ENCODE measurements around the gene BRINP1.
A peak's percentile ranks its signal among the peaks of the same experiment; 100 is the strongest.

The BRINP1 gene, protein sequence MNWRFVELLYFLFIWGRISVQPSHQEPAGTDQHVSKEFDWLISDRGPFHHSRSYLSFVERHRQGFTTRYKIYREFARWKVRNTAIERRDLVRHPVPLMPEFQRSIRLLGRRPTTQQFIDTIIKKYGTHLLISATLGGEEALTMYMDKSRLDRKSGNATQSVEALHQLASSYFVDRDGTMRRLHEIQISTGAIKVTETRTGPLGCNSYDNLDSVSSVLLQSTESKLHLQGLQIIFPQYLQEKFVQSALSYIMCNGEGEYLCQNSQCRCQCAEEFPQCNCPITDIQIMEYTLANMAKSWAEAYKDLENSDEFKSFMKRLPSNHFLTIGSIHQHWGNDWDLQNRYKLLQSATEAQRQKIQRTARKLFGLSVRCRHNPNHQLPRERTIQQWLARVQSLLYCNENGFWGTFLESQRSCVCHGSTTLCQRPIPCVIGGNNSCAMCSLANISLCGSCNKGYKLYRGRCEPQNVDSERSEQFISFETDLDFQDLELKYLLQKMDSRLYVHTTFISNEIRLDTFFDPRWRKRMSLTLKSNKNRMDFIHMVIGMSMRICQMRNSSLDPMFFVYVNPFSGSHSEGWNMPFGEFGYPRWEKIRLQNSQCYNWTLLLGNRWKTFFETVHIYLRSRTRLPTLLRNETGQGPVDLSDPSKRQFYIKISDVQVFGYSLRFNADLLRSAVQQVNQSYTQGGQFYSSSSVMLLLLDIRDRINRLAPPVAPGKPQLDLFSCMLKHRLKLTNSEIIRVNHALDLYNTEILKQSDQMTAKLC

DNA sequence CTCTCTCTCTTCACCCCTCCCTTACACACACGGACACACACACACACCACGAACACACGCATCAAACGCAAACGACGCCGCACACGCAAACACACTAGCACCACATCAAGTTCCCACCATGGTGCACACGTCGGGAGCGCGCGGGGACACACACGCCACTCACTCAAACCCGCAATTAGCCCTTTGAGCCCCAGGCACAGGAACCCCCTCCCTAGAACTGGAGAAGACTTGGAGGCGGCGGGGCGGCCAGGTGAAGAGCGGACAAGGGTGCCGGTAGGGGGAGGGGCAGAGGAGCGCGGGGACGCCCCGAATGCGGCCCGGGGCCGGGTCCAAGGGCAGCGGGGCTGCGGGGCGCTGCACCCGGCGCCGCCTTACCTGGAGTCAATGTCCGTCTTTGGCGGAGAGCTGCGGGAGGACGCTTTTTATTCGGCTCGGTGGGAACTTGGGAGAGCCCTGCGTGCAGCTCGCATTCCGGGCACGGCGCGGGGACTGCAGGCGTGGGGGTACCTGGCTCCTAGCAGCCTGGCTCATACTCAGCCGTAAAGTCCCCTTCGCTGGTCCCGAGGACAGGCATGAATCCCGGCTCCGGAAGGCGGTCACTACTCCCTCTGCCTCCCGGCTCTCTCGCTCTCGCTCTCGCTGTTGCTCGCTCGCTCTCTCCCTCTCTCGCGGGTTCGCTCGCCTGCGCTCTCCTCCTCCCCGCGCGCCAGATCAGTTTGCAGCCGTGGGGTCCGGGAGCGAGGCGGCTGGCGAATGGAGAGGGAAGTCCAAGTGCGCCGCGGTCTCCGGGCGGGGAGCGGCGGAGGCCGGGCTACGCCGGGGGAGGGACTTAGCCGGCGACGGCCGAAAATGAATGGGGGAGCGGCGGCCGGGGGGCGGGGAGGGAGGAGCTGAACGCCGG, at the start of gene BRINP1:
TSS of gene BRINP1 (minus strand) at position 755 of the 901 bp plus-strand sequence. CDS start 56,080 bp downstream, outside the sequence.
- Histone ChIP-seq H3K36me3 (ENCODE audit: insufficient read depth, low read length) (no peaks in the 10 kb centered on the region), H3K9me3 (ENCODE audit: low read length) (no peaks in the 10 kb centered on the region), H3K27me3 (ENCODE audit: insufficient read depth, low read length) (peaks cover 45% of the 10 kb centered on the region), H3K4me1 (ENCODE audit: insufficient read depth, low read length) (peaks cover 4% of the 10 kb centered on the region), H3K4me3 (ENCODE audit: low read length) (peak within 1 kb of the TSS; percentile 39), H2AFZ (ENCODE audit: low read depth, low read length) (peak within 1 kb of the TSS; percentile 9)

- H3K36me3 ChIP-seq (ENCODE audit: insufficient read depth, low read length), result no peaks in the 10 kb centered on the region
- H3K4me3 ChIP-seq (ENCODE audit: low read length), result no peak overlapping the region
- no peak overlapping the region for H2AFZ ChIP-seq (ENCODE audit: low read depth, low read length)
- no peaks in the 10 kb centered on the region for H3K4me1 ChIP-seq (ENCODE audit: insufficient read depth, low read length)
- H3K9me3 ChIP-seq (ENCODE audit: low read length), result no peaks in the 10 kb centered on the region
- no peaks in the 10 kb centered on the region for H3K27me3 ChIP-seq (ENCODE audit: insufficient read depth, low read length)
Observed at GRCh38 chr9:119418721-119419120, 49.5 kb upstream of the BRINP1 start.

DNA sequence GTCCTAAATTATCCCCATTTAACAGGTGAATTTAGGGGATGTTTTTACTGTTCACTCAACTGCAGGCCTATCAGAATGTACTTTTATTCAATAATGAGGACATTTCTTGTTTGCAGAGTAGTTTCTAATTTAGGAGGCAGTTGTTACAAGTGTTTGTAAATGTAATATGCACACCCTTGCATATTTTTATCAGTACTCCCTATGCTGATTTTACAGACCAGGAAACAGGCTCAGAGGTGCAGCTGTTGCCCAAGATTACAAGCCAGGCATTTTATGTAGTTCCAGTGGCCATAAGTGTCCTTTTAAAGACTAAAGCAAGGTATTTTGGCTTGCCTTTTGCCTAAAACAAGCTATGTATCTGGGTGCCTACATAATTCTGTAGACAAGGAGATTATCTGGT, 47.6 kb upstream of the BRINP1 start:
- Histone ChIP-seq H3K36me3 (ENCODE audit: insufficient read depth, low read length) (no peaks in the 10 kb centered on the region), H3K4me1 (ENCODE audit: insufficient read depth, low read length) (no peaks in the 10 kb centered on the region), H3K4me3 (ENCODE audit: low read length) (no peak overlapping the region)

GRCh38 chr9:119412399-119412798, 43.2 kb upstream of the BRINP1 start:
- Histone ChIP-seq H3K36me3 (ENCODE audit: insufficient read depth, low read length) (no peaks in the 10 kb centered on the region), H2AFZ (ENCODE audit: low read depth, low read length) (no peak overlapping the region), H3K9me3 (ENCODE audit: low read length) (no peaks in the 10 kb centered on the region), H3K4me1 (ENCODE audit: insufficient read depth, low read length) (no peaks in the 10 kb centered on the region), H3K4me3 (ENCODE audit: low read length) (no peak overlapping the region), H3K27me3 (ENCODE audit: insufficient read depth, low read length) (no peaks in the 10 kb centered on the region)

More for the DNA sequence above, 47.6 kb upstream of the BRINP1 start:
- H3K27me3 ChIP-seq (ENCODE audit: insufficient read depth, low read length), result no peaks in the 10 kb centered on the region
- H3K9me3 ChIP-seq (ENCODE audit: low read length), result no peaks in the 10 kb centered on the region
- no peak overlapping the region for H2AFZ ChIP-seq (ENCODE audit: low read depth, low read length)

DNA sequence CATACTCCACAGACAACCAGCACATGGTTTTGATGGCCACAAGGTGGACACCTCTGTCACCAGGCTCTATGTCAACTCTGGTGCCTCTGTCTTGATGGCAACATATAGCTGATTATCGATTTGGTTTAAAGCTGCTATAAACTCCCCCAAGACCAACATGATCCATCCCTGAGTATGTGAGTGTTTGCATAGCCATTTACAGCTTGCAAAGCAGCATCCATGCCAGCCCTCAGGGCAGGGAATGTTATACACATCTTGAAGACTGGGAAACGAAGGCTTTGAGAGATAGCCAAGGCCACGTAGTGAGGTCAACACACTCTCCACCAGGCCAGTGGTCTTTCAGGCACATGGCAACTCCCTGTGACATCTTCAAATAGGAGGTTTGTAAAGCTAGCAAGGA, 40.3 kb upstream of the BRINP1 start:
- H3K4me3 ChIP-seq (ENCODE audit: low read length), result no peak overlapping the region
- no peaks in the 10 kb centered on the region for H3K36me3 ChIP-seq (ENCODE audit: insufficient read depth, low read length)
- H2AFZ ChIP-seq (ENCODE audit: low read depth, low read length), result no peak overlapping the region
- no peaks in the 10 kb centered on the region for H3K4me1 ChIP-seq (ENCODE audit: insufficient read depth, low read length)
- no peaks in the 10 kb centered on the region for H3K9me3 ChIP-seq (ENCODE audit: low read length)
- H3K27me3 ChIP-seq (ENCODE audit: insufficient read depth, low read length), result no peaks in the 10 kb centered on the region

DNA sequence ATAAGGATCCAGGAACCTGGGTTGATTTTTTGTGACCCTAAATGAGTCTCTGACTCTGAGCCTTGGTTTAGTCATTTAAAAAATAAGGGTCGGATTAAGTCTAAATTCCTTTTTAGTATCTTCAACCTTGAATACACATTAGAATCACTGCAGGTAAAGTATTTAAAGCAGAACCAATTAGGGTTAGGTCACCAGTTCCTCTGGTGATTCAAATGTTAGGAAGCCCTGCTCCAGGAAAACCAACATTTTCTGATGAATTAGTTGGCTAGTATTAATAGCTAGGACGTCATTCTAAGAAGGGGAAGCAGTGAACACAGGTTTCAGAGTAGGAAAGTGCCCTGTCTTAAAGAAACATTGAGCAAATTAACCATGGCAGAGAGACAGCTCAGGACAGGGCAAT, 31.4 kb upstream of the BRINP1 start:
- Histone ChIP-seq H3K27me3 (ENCODE audit: insufficient read depth, low read length) (no peaks in the 10 kb centered on the region), H3K9me3 (ENCODE audit: low read length) (no peaks in the 10 kb centered on the region), H3K4me3 (ENCODE audit: low read length) (no peak overlapping the region), H2AFZ (ENCODE audit: low read depth, low read length) (no peak overlapping the region), H3K4me1 (ENCODE audit: insufficient read depth, low read length) (no peaks in the 10 kb centered on the region), H3K36me3 (ENCODE audit: insufficient read depth, low read length) (no peaks in the 10 kb centered on the region)

- Histone ChIP-seq H3K36me3 (ENCODE audit: insufficient read depth, low read length) (no peaks in the 10 kb centered on the region), H3K9me3 (ENCODE audit: low read length) (no peaks in the 10 kb centered on the region), H3K27me3 (ENCODE audit: insufficient read depth, low read length) (no peaks in the 10 kb centered on the region), H3K4me1 (ENCODE audit: insufficient read depth, low read length) (no peaks in the 10 kb centered on the region), H3K4me3 (ENCODE audit: low read length) (no peak overlapping the region), H2AFZ (ENCODE audit: low read depth, low read length) (no peak overlapping the region)
Observed at GRCh38 chr9:119398350-119398749, 29.1 kb upstream of the BRINP1 start.

GRCh38 chr9:119391878-119392277, 22.6 kb upstream of the BRINP1 start:
- Histone ChIP-seq H3K4me1 (ENCODE audit: insufficient read depth, low read length) (no peaks in the 10 kb centered on the region), H2AFZ (ENCODE audit: low read depth, low read length) (no peak overlapping the region), H3K27me3 (ENCODE audit: insufficient read depth, low read length) (no peaks in the 10 kb centered on the region), H3K4me3 (ENCODE audit: low read length) (no peak overlapping the region), H3K36me3 (ENCODE audit: insufficient read depth, low read length) (no peaks in the 10 kb centered on the region), H3K9me3 (ENCODE audit: low read length) (no peaks in the 10 kb centered on the region)

- Histone ChIP-seq H3K4me1 (ENCODE audit: insufficient read depth, low read length) (no peaks in the 10 kb centered on the region), H3K27me3 (ENCODE audit: insufficient read depth, low read length) (peaks cover 3% of the 10 kb centered on the region), H3K4me3 (ENCODE audit: low read length) (no peak overlapping the region), H3K36me3 (ENCODE audit: insufficient read depth, low read length) (no peaks in the 10 kb centered on the region), H2AFZ (ENCODE audit: low read depth, low read length) (no peak overlapping the region), H3K9me3 (ENCODE audit: low read length) (no peaks in the 10 kb centered on the region)
Observed at GRCh38 chr9:119375892-119376291, 6.7 kb upstream of the BRINP1 start.

DNA sequence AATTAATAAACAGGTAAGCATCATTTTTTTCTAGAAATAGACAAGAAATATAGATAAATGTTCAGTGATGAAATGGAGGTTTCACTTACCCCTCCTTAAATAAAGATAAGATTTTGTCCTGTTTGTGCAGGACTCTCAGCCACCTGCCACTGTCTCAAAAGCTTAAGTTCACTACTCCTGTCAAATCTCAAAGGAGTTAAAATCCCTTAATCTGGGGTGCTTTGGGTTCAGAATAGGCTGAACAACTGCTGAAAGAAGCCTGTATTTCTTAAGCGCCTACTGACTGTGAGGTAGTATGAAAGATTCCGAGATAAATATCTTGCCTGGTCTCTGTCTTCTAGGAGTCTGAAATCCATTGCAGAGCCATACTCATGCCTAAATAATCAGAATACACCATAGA, 3.7 kb upstream of the BRINP1 start:
- H3K36me3 ChIP-seq (ENCODE audit: insufficient read depth, low read length), result no peaks in the 10 kb centered on the region
- H3K4me3 ChIP-seq (ENCODE audit: low read length), result no peak overlapping the region
- H2AFZ ChIP-seq (ENCODE audit: low read depth, low read length), result no peak overlapping the region
- H3K4me1 ChIP-seq (ENCODE audit: insufficient read depth, low read length), result peaks cover 4% of the 10 kb centered on the region
- H3K9me3 ChIP-seq (ENCODE audit: low read length), result no peaks in the 10 kb centered on the region
- H3K27me3 ChIP-seq (ENCODE audit: insufficient read depth, low read length), result peaks cover 31% of the 10 kb centered on the region

DNA sequence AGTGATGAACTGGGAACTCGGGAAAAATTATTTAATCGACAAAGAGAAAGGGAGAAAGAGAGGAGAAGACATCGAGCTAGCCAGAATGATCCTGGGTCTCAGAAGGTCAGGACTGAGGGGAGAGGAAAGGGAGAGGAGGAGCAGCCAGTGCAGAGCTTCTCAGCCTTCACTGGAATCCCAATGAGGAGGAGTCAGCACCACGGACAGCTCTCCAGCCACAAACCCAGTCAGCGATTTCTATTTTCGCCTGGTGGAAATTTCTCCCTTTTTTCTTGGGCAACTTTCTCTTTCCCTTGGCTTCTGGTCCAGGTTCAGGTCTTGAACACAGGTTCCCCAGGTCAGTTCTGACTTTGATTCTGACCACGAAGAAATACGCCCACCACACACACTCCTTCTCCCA, 1.6 kb upstream of the BRINP1 start:
- H3K27me3 ChIP-seq (ENCODE audit: insufficient read depth, low read length), result peaks cover 45% of the 10 kb centered on the region
- H3K4me3 ChIP-seq (ENCODE audit: low read length), result no peak overlapping the region

GRCh38 chr9:119369680-119370366, 588 bp upstream of the BRINP1 start:
- Histone ChIP-seq H3K9me3 (ENCODE audit: low read length) (no peaks in the 10 kb centered on the region), H3K4me1 (ENCODE audit: insufficient read depth, low read length) (peaks cover 4% of the 10 kb centered on the region), H3K36me3 (ENCODE audit: insufficient read depth, low read length) (no peaks in the 10 kb centered on the region), H3K27me3 (ENCODE audit: insufficient read depth, low read length) (peaks cover 45% of the 10 kb centered on the region), H2AFZ (ENCODE audit: low read depth, low read length) (peak overlapping the region; percentile 9), H3K4me3 (ENCODE audit: low read length) (peak overlapping the region; percentile 39)

More for the DNA sequence above, 1.6 kb upstream of the BRINP1 start:
- no peaks in the 10 kb centered on the region for H3K36me3 ChIP-seq (ENCODE audit: insufficient read depth, low read length)
- no peak overlapping the region for H2AFZ ChIP-seq (ENCODE audit: low read depth, low read length)
- H3K9me3 ChIP-seq (ENCODE audit: low read length), result no peaks in the 10 kb centered on the region
- peaks cover 4% of the 10 kb centered on the region for H3K4me1 ChIP-seq (ENCODE audit: insufficient read depth, low read length)

Data from neuron (in vitro differentiated cells).